WTC11 (cell line): ENCODE measurements around the gene KRT23. TPM values are rescaled to one million over a fixed set of nuclear protein-coding genes. Genes with fewer than 3 reads are reported as not detected.

Source experiments
- ATAC-seq: fragments of 200-7000 bp; cut with Tn5 transposase; 2 replicates; pipeline ENCODE4 v1.10.0; 2021; ENCODE audit warnings: mild to moderate bottlenecking, moderate library complexity
- CTCF ChIA-PET: fragments of 300-600 bp; sonication (Branson Sonifier 250); formaldehyde crosslinking; loops from one replicate; lab custom pipeline; 2021; ENCODE audit warnings: antibody characterized with exemption; lab: Charles Lee
- POLR2A ChIA-PET: fragments of 350-600 bp; sonication (Branson Sonifier 250); formaldehyde crosslinking; loops from one replicate; lab custom pipeline; 2021; ENCODE audit warnings: antibody characterized with exemption; lab: Charles Lee
- DNase-seq: peaks from one replicate; pipeline ENCODE4 v3.0.0; 2021; ENCODE audit warnings: low spot score
- H3K27ac Mint-ChIP-seq: 2 replicates; pipeline ENCODE4 v1.8.0; 2021; ENCODE audit warnings: mixed read lengths
- H3K27me3 Mint-ChIP-seq: 2 replicates; pipeline ENCODE4 v1.8.0; 2021; ENCODE audit warnings: low read depth, mild to moderate bottlenecking, moderate library complexity, mixed read lengths
- H3K36me3 Mint-ChIP-seq: 2 replicates; pipeline ENCODE4 v1.8.0; 2021; ENCODE audit warnings: mixed read lengths
- H3K4me1 Mint-ChIP-seq: 2 replicates; pipeline ENCODE4 v1.8.0; 2022; ENCODE audit warnings: mixed read lengths
- H3K4me3 Mint-ChIP-seq: 2 replicates; pipeline ENCODE4 v1.8.0; 2021; ENCODE audit warnings: mild to moderate bottlenecking, moderate library complexity, mixed read lengths
- H3K9me3 Mint-ChIP-seq: 2 replicates; pipeline ENCODE4 v1.8.0; 2021; ENCODE audit warnings: mixed read lengths
- AFF4 ChIP-seq: sonication (generic); formaldehyde crosslinking; IDR thresholded peaks from 2 replicates; pipeline ENCODE4 v1.8.1; 2023; ENCODE audit warnings: mild to moderate bottlenecking, missing genetic modification reagents, borderline replicate concordance
- ATF6 ChIP-seq: sonication (generic); formaldehyde crosslinking; IDR thresholded peaks from 2 replicates; pipeline ENCODE4 v1.8.1; 2023; ENCODE audit warnings: mild to moderate bottlenecking, missing genetic modification reagents
- CBFB ChIP-seq: sonication (generic); formaldehyde crosslinking; IDR thresholded peaks from 2 replicates; pipeline ENCODE4 v1.8.1; 2022; ENCODE audit warnings: mild to moderate bottlenecking, low read depth, missing genetic modification reagents
- CDX4 ChIP-seq: fragments of 250-450 bp; sonication (Bioruptor Pico); IDR thresholded peaks from 2 replicates; pipeline ENCODE4 v1.9.0; 2021; ENCODE audit warnings: moderate library complexity, mild to moderate bottlenecking, inconsistent platforms, borderline replicate concordance
- CREM ChIP-seq: sonication (generic); formaldehyde crosslinking; IDR thresholded peaks from 2 replicates; pipeline ENCODE4 v1.8.1; 2022; ENCODE audit warnings: mild to moderate bottlenecking, missing genetic modification reagents, moderate library complexity
- E2F4 ChIP-seq: sonication (generic); formaldehyde crosslinking; IDR thresholded peaks from 2 replicates; pipeline ENCODE4 v1.8.1; 2022; ENCODE audit warnings: low read depth, mild to moderate bottlenecking, moderate library complexity, missing genetic modification reagents, borderline replicate concordance
- GABPB1 ChIP-seq: sonication (generic); formaldehyde crosslinking; IDR thresholded peaks from 2 replicates; pipeline ENCODE4 v1.8.1; 2023; ENCODE audit warnings: mild to moderate bottlenecking, missing genetic modification reagents
- GTF2I ChIP-seq: fragments of 250-450 bp; sonication (Bioruptor Pico); conservative IDR thresholded peaks from 2 replicates; pipeline ENCODE4 v1.4.0; 2021; ENCODE audit warnings: mild to moderate bottlenecking
- NR1H2 ChIP-seq: sonication (generic); formaldehyde crosslinking; IDR thresholded peaks from 2 replicates; pipeline ENCODE4 v1.9.0; 2021; ENCODE audit warnings: mild to moderate bottlenecking, moderate library complexity, missing genetic modification reagents
- NR2C2 ChIP-seq: sonication (generic); formaldehyde crosslinking; IDR thresholded peaks from 2 replicates; pipeline ENCODE4 v1.8.0; 2022; ENCODE audit warnings: mild to moderate bottlenecking, missing genetic modification reagents
- SMAD3 ChIP-seq: sonication (generic); formaldehyde crosslinking; IDR thresholded peaks from 2 replicates; pipeline ENCODE4 v1.8.0; 2022; ENCODE audit warnings: missing genetic modification reagents, mild to moderate bottlenecking, borderline replicate concordance
- SMAD4 ChIP-seq: sonication (generic); formaldehyde crosslinking; IDR thresholded peaks from 2 replicates; pipeline ENCODE4 v1.8.0; 2022; ENCODE audit warnings: mild to moderate bottlenecking, missing genetic modification reagents
- USF2 ChIP-seq: sonication (generic); formaldehyde crosslinking; IDR thresholded peaks from 2 replicates; pipeline ENCODE4 v1.8.1; 2023; ENCODE audit warnings: mild to moderate bottlenecking, missing genetic modification reagents, moderate library complexity
- ZNF138 ChIP-seq: sonication (generic); formaldehyde crosslinking; conservative IDR thresholded peaks from 2 replicates; pipeline ENCODE4 v1.8.1; 2022; ENCODE audit warnings: mild to moderate bottlenecking, moderate library complexity, missing genetic modification reagents
- ZNF281 ChIP-seq: sonication (generic); formaldehyde crosslinking; IDR thresholded peaks from 2 replicates; pipeline ENCODE4 v1.8.0; 2023; ENCODE audit warnings: mild to moderate bottlenecking, missing genetic modification reagents
- ZNF425 ChIP-seq: fragments of 250-450 bp; sonication (Bioruptor Pico); conservative IDR thresholded peaks from 2 replicates; pipeline ENCODE4 v1.9.0; 2021; ENCODE audit warnings: mild to moderate bottlenecking
- ZNF532 ChIP-seq: fragments of 250-450 bp; sonication (Bioruptor Pico); IDR thresholded peaks from 2 replicates; pipeline ENCODE4 v1.9.0; 2021; ENCODE audit warnings: mild to moderate bottlenecking, borderline replicate concordance
- ZNF671 ChIP-seq: fragments of 250-450 bp; sonication (Bioruptor Pico); IDR thresholded peaks from 2 replicates; pipeline ENCODE4 v1.8.0; 2021; ENCODE audit warnings: mild to moderate bottlenecking
- total RNA-seq: library from RNA; stranded (reverse); gene quantifications from 3 replicates; pipeline ENCODE4 v1.2.3, GENCODE V29; 2021

The KRT23 gene
- total RNA-seq, 1 experiment from 2014 or later: not detected

GRCh38 chr17:40879026-40879425, 58.4 kb downstream of the KRT23 start (continued):
- TF ChIP-seq ZNF671 (CRISPR knock-in tag) (no peak), E2F4 (CRISPR knock-in tag) (no peak), CREM (no peak), NR1H2 (CRISPR knock-in tag) (no peak), ZNF281 (no peak), ZNF425 (CRISPR knock-in tag) (no peak), SMAD4 (CRISPR knock-in tag) (no peak), ZNF532 (CRISPR knock-in tag) (no peak), ZNF138 (CRISPR knock-in tag) (no peak)
- TF ChIP-seq, all 79 proteins: peak for 0

GRCh38 chr17:40878044-40878443, 59.4 kb downstream of the KRT23 start:
- Mint-ChIP-seq H3K9me3 (peaks cover 4% of the 10 kb centered on the region; the same call in 1 of the 2 replicates), H3K4me1 (peaks cover 13% of the 10 kb centered on the region), H3K36me3 (no peaks in the 10 kb centered on the region), H3K27me3 (no peaks in the 10 kb centered on the region; the same call in 1 of the 2 replicates), H3K4me3 (no peak overlapping the region), H3K27ac (no peak overlapping the region)
- POLR2A ChIA-PET: no interaction called here
- CTCF ChIA-PET: interaction anchor here (1.3 to 1.8 kb wide), 3 partner anchors 15 to 609 kb away, joined by 3 to 6 read pairs (median 6); no protein-coding TSS in a partner anchor
- no peak for ATAC-seq
- DNase-seq: no peak
- TF ChIP-seq CDX4 (CRISPR knock-in tag) (no peak), CBFB (CRISPR knock-in tag) (no peak), GTF2I (no peak), SMAD3 (CRISPR knock-in tag) (no peak), SMAD4 (CRISPR knock-in tag) (no peak), GABPB1 (CRISPR knock-in tag) (no peak), USF2 (CRISPR knock-in tag) (no peak), ATF6 (CRISPR knock-in tag) (no peak), AFF4 (CRISPR knock-in tag) (no peak), NR2C2 (CRISPR knock-in tag) (no peak)
